ENCODE data around the gene EDEM2. TPM values are rescaled to one million over a fixed set of nuclear protein-coding genes. Genes with fewer than 3 reads are reported as not detected.
"Not testable (repeated sequence)": the region's sequence is repeated elsewhere in the genome, so short reads cannot be mapped to it uniquely, and the experiment has no call there.

The EDEM2 gene
- polyA plus RNA-seq (11.0 to 22.6 TPM (median 15.4 TPM) in 3 replicates), polyA minus RNA-seq (11.7 to 15.7 TPM (median 13.6 TPM) in 3 replicates)
- polyA plus RNA-seq (2011; ENCODE audit: low read depth): 3.5 TPM
- 12.8 and 13.4 TPM in 2 replicates for polyA plus RNA-seq (2011; cell fraction: cytosol; rRNA removed)
- polyA plus RNA-seq (2011; cell fraction: nucleus; rRNA removed): 22.4 and 26.5 TPM in 2 replicates
- polyA plus RNA-seq (2012; ENCODE audit: low replicate concordance): 13.2 and 21.1 TPM in 2 replicates
- 12.1 TPM for polyA minus RNA-seq (2011; cell fraction: cytosol; rRNA and poly(A)+ RNA removed)
- 7.1 and 12.6 TPM in 2 replicates for polyA minus RNA-seq (2011; cell fraction: nucleus; rRNA and poly(A)+ RNA removed)

DNA sequence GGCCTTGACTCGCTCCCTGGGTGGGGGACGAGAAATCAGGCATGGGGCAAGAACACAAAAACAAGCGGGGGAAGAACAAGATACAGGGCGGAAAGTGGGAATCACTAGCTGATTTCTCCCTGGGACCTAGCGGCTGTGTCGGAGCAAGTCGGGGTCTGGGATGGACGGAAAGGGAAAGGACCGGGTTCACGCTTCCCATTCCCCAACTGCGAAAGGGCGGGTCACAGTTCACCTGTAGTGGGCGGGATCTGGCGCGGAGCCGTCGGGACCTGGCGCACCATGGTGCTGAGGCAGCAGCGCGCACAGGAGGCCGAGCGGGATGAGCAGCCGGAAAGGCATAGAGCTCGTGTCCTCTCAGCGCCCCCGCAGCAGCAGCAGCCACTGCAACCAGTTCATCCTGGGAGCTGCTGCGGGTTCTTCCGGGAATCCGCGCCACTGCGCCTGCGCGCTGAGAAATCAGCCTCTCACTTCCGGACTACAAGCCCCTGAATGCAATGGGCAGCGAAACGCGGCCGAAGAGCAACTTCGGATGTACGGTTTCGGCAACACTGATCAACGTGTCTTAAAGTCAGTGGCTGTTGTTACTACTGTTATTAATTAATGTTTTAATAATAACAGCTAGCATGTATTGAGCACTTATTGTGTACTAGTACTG, at the start of gene EDEM2:
Gene EDEM2, minus strand, starts transcription at position 417 of the 655 bp plus-strand sequence. Its CDS starts 78 bp downstream, at position 339.
- Histone ChIP-seq H3K4me1 (ENCODE audit: control insufficient read depth, extremely low read depth, insufficient read depth, low read length) (peaks cover 15% of the 10 kb centered on the region), H3K9ac (ENCODE audit: control insufficient read depth, extremely low read depth, insufficient read depth, low read length) (peak within 1 kb of the TSS; percentile 86), H3K27ac (ENCODE audit: control insufficient read depth, insufficient read depth, low read length) (peak within 1 kb of the TSS; percentile 94), H3K9me1 (ENCODE audit: control insufficient read depth, extremely low read depth, insufficient read depth, low read length) (no peaks in the 10 kb centered on the region), H3K27me3 (ENCODE audit: control insufficient read depth, extremely low read depth, insufficient read depth, low read length) (no peaks in the 10 kb centered on the region), H2AFZ (ENCODE audit: control insufficient read depth, low read length) (peak within 1 kb of the TSS; percentile 98), H4K20me1 (ENCODE audit: control insufficient read depth, extremely low read depth, insufficient read depth, low read length) (no peaks in the 10 kb centered on the region), H3K36me3 (ENCODE audit: control insufficient read depth in 2 of 2, extremely low read depth in 1 of 2, insufficient read depth in 2 of 2, low read length in 2 of 2) (peaks cover under 1 to 5% of the 10 kb centered on the region in 2 experiments), H3K4me2 (ENCODE audit: control insufficient read depth, extremely low read depth, insufficient read depth, low read depth, low read length) (peak within 1 kb of the TSS; percentile 93), H3K9me3 (ENCODE audit: control insufficient read depth, low read depth, low read length) (no peaks in the 10 kb centered on the region), H3K79me2 (ENCODE audit: control insufficient read depth, insufficient read depth, low read length) (peaks cover 7% of the 10 kb centered on the region), H3K4me3 (ENCODE audit: control insufficient read depth in 2 of 3, extremely low read depth in 1 of 3, insufficient read depth in 2 of 3, low read depth in 1 of 3, low read length in 3 of 3) (peak within 1 kb of the TSS; percentile 62 to 98 (median 85))
- TF ChIP-seq, protein P1, sequence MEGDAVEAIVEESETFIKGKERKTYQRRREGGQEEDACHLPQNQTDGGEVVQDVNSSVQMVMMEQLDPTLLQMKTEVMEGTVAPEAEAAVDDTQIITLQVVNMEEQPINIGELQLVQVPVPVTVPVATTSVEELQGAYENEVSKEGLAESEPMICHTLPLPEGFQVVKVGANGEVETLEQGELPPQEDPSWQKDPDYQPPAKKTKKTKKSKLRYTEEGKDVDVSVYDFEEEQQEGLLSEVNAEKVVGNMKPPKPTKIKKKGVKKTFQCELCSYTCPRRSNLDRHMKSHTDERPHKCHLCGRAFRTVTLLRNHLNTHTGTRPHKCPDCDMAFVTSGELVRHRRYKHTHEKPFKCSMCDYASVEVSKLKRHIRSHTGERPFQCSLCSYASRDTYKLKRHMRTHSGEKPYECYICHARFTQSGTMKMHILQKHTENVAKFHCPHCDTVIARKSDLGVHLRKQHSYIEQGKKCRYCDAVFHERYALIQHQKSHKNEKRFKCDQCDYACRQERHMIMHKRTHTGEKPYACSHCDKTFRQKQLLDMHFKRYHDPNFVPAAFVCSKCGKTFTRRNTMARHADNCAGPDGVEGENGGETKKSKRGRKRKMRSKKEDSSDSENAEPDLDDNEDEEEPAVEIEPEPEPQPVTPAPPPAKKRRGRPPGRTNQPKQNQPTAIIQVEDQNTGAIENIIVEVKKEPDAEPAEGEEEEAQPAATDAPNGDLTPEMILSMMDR (optimal IDR thresholded peaks at IDR 0.05 in 1 of 3, IDR thresholded peaks at IDR 0.05 in 1 of 3, conservative IDR thresholded peaks at IDR 0.05 in 1 of 3; ENCODE audit: extremely low read depth in 1 of 3, insufficient read depth in 2 of 3, low read length in 3 of 3): peak in 1 of 3 experiments; percentile 33
- no peak for TF ChIP-seq EZH2 (IDR thresholded peaks at IDR 0.05; ENCODE audit: low read length)
- DNase-seq (ENCODE audit: low read depth, low spot score): peak; percentile 90
- FAIRE-seq: no peak
- dilution Hi-C loops (cut with MboI; ENCODE audit: extremely low pct_ligation_motif_present, low sequenced_read_pairs): no loop called here

GRCh38 chr20:35196313-35196712, 49.2 kb upstream of the EDEM2 start:
- no peaks in the 10 kb centered on the region for H3K36me3 ChIP-seq (ENCODE audit: control insufficient read depth in 2 of 2, extremely low read depth in 1 of 2, insufficient read depth in 2 of 2, low read length in 2 of 2)
- H3K4me2 ChIP-seq (ENCODE audit: control insufficient read depth, extremely low read depth, insufficient read depth, low read depth, low read length): no peak overlapping the region
- no peaks in the 10 kb centered on the region for H3K9me1 ChIP-seq (ENCODE audit: control insufficient read depth, extremely low read depth, insufficient read depth, low read length)
- H3K27me3 ChIP-seq (ENCODE audit: control insufficient read depth, extremely low read depth, insufficient read depth, low read length): no peaks in the 10 kb centered on the region
- H3K9me3 ChIP-seq (ENCODE audit: control insufficient read depth, low read depth, low read length): peaks cover 3% of the 10 kb centered on the region
- no peak overlapping the region for H3K27ac ChIP-seq (ENCODE audit: control insufficient read depth, insufficient read depth, low read length)
- no peak for DNase-seq (ENCODE audit: low read depth, low spot score)
- TF ChIP-seq EZH2 (IDR thresholded peaks at IDR 0.05; ENCODE audit: low read length): no peak
- TF ChIP-seq, protein P1 (optimal IDR thresholded peaks at IDR 0.05 in 1 of 3, IDR thresholded peaks at IDR 0.05 in 1 of 3, conservative IDR thresholded peaks at IDR 0.05 in 1 of 3; ENCODE audit: extremely low read depth in 1 of 3, insufficient read depth in 2 of 3, low read length in 3 of 3): no peak
- H3K79me2 ChIP-seq (ENCODE audit: control insufficient read depth, insufficient read depth, low read length): no peaks in the 10 kb centered on the region
- H4K20me1 ChIP-seq (ENCODE audit: control insufficient read depth, extremely low read depth, insufficient read depth, low read length): no peaks in the 10 kb centered on the region
- FAIRE-seq: no peak
- dilution Hi-C loops (cut with MboI; ENCODE audit: extremely low pct_ligation_motif_present, low sequenced_read_pairs): no loop called here
- H2AFZ ChIP-seq (ENCODE audit: control insufficient read depth, low read length): no peak overlapping the region
- H3K4me1 ChIP-seq (ENCODE audit: control insufficient read depth, extremely low read depth, insufficient read depth, low read length): peaks cover 3% of the 10 kb centered on the region
- no peak overlapping the region for H3K4me3 ChIP-seq (ENCODE audit: control insufficient read depth in 2 of 3, extremely low read depth in 1 of 3, insufficient read depth in 2 of 3, low read depth in 1 of 3, low read length in 3 of 3)
- H3K9ac ChIP-seq (ENCODE audit: control insufficient read depth, extremely low read depth, insufficient read depth, low read length): no peak overlapping the region

DNA sequence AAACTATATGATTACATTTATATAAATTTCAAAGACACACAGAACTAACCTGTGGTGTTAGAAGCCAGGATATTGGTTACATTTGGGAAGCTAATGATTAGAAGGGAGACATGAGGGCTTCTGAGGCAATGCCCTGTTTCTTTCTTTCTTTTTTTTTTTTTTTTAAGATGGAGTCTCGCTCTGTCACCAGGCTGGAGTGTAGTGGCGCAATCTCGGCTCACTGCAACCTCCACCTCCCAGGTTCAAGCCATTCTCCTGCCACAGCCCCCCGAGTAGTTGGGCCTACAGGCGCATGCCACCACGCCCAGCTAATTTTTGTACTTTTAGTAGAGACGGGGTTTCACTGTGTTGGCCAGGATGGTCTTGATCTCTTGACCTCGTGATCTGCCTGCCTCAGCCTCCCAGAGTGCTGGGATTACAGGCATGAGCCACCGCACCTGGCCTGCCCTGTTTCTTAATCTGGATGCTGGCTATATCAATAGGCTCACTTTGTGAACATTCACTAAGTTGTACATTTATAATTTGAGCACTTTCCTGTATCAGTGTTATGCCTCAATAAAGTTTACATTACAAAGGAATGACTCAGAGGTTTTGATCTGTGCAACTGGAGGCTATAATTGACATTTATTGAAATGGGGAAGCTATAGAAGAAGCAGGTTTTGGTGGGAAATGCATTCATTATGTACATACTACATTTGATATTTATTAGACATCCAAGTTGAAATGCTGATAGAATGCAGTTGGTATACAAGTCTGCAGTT, 46.1 kb upstream of the EDEM2 start:
- not testable (repeated sequence) for H3K9me1 ChIP-seq (ENCODE audit: control insufficient read depth, extremely low read depth, insufficient read depth, low read length); H3K79me2 ChIP-seq (ENCODE audit: control insufficient read depth, insufficient read depth, low read length); H2AFZ ChIP-seq (ENCODE audit: control insufficient read depth, low read length); H3K9ac ChIP-seq (ENCODE audit: control insufficient read depth, extremely low read depth, insufficient read depth, low read length); H3K9me3 ChIP-seq (ENCODE audit: control insufficient read depth, low read depth, low read length); H3K27me3 ChIP-seq (ENCODE audit: control insufficient read depth, extremely low read depth, insufficient read depth, low read length); H3K27ac ChIP-seq (ENCODE audit: control insufficient read depth, insufficient read depth, low read length); H4K20me1 ChIP-seq (ENCODE audit: control insufficient read depth, extremely low read depth, insufficient read depth, low read length); H3K4me1 ChIP-seq (ENCODE audit: control insufficient read depth, extremely low read depth, insufficient read depth, low read length); H3K4me2 ChIP-seq (ENCODE audit: control insufficient read depth, extremely low read depth, insufficient read depth, low read depth, low read length); DNase-seq (ENCODE audit: low read depth, low spot score); H3K36me3 ChIP-seq (ENCODE audit: control insufficient read depth in 2 of 2, extremely low read depth in 1 of 2, insufficient read depth in 2 of 2, low read length in 2 of 2); FAIRE-seq; H3K4me3 ChIP-seq (ENCODE audit: control insufficient read depth in 2 of 3, extremely low read depth in 1 of 3, insufficient read depth in 2 of 3, low read depth in 1 of 3, low read length in 3 of 3)
- dilution Hi-C loops (cut with MboI; ENCODE audit: extremely low pct_ligation_motif_present, low sequenced_read_pairs): loop anchor here (5.0 kb wide), 1 partner anchor 69 kb away; no protein-coding TSS in a partner anchor

All from keratinocyte (primary cell).